ENCODE data around the gene NFATC2IP. TPM values are rescaled to one million over a fixed set of nuclear protein-coding genes. Genes with fewer than 3 reads are reported as not detected.

Gene NFATC2IP
- total and polyA plus RNA-seq, 10 of the 15 experiments (the other 5 are each of a cell fraction or from before 2014, with no cell fraction given), result 12.2 to 93.9 (median 46.9) TPM

DNA sequence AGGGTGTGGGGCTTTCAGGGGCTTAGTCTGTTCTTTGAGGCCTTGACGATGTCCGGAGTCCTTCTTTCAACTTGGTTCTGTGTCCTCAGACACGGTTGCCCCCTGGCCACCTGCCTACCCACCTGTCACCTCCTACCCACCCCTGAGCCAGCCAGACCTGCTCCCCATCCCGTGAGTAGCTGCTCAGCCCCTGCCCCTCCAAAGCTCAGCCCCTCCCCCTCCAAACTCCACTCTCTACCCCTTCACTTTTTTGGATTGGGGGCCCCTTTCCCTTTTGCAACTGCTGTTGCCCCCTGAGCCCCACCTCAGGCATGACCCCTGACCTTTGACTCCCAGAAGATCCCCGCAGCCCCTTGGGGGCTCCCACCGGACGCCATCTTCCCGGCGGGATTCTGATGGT, 35.3 kb downstream of the NFATC2IP start (continued):
- TF ChIP-seq, protein P1, sequence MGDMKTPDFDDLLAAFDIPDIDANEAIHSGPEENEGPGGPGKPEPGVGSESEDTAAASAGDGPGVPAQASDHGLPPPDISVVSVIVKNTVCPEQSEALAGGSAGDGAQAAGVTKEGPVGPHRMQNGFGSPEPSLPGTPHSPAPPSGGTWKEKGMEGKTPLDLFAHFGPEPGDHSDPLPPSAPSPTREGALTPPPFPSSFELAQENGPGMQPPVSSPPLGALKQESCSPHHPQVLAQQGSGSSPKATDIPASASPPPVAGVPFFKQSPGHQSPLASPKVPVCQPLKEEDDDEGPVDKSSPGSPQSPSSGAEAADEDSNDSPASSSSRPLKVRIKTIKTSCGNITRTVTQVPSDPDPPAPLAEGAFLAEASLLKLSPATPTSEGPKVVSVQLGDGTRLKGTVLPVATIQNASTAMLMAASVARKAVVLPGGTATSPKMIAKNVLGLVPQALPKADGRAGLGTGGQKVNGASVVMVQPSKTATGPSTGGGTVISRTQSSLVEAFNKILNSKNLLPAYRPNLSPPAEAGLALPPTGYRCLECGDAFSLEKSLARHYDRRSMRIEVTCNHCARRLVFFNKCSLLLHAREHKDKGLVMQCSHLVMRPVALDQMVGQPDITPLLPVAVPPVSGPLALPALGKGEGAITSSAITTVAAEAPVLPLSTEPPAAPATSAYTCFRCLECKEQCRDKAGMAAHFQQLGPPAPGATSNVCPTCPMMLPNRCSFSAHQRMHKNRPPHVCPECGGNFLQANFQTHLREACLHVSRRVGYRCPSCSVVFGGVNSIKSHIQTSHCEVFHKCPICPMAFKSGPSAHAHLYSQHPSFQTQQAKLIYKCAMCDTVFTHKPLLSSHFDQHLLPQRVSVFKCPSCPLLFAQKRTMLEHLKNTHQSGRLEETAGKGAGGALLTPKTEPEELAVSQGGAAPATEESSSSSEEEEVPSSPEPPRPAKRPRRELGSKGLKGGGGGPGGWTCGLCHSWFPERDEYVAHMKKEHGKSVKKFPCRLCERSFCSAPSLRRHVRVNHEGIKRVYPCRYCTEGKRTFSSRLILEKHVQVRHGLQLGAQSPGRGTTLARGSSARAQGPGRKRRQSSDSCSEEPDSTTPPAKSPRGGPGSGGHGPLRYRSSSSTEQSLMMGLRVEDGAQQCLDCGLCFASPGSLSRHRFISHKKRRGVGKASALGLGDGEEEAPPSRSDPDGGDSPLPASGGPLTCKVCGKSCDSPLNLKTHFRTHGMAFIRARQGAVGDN (IDR thresholded peaks at IDR 0.05), result no peak
- TF ChIP-seq FOXK2 (IDR thresholded peaks at IDR 0.05), result no peak
- TF ChIP-seq SUPT20H (IDR thresholded peaks at IDR 0.05; ENCODE audit: borderline replicate concordance, control insufficient read depth, low read depth, low read length), result no peak
- TF ChIP-seq BRCA1 (IDR thresholded peaks at IDR 0.05; ENCODE audit: low read depth, low read length), result no peak
- TF ChIP-seq MYB (IDR thresholded peaks at IDR 0.05; ENCODE audit: borderline replicate concordance, low read depth, low read length), result no peak
- no peak for TF ChIP-seq TBL1XR1 (IDR thresholded peaks at IDR 0.05; ENCODE audit: low read depth, low read length)
- TF ChIP-seq, protein P2, sequence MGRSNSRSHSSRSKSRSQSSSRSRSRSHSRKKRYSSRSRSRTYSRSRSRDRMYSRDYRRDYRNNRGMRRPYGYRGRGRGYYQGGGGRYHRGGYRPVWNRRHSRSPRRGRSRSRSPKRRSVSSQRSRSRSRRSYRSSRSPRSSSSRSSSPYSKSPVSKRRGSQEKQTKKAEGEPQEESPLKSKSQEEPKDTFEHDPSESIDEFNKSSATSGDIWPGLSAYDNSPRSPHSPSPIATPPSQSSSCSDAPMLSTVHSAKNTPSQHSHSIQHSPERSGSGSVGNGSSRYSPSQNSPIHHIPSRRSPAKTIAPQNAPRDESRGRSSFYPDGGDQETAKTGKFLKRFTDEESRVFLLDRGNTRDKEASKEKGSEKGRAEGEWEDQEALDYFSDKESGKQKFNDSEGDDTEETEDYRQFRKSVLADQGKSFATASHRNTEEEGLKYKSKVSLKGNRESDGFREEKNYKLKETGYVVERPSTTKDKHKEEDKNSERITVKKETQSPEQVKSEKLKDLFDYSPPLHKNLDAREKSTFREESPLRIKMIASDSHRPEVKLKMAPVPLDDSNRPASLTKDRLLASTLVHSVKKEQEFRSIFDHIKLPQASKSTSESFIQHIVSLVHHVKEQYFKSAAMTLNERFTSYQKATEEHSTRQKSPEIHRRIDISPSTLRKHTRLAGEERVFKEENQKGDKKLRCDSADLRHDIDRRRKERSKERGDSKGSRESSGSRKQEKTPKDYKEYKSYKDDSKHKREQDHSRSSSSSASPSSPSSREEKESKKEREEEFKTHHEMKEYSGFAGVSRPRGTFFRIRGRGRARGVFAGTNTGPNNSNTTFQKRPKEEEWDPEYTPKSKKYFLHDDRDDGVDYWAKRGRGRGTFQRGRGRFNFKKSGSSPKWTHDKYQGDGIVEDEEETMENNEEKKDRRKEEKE (IDR thresholded peaks at IDR 0.05), result no peak
- TF ChIP-seq NRF1 (conservative IDR thresholded peaks at IDR 0.05; ENCODE audit: low read depth, low read length), result no peak
- TF ChIP-seq HDAC6 (IDR thresholded peaks at IDR 0.05; ENCODE audit: unreplicated experiment), result no peak
- no peak for TF ChIP-seq KDM1A (IDR thresholded peaks at IDR 0.05; ENCODE audit: borderline replicate concordance)
- no peak for TF ChIP-seq ZNF384 (IDR thresholded peaks at IDR 0.05; ENCODE audit: borderline replicate concordance, low read depth, low read length)
